GM18520 (cell line): Measurements from ENCODE around the gene CCDC102A.
"Not testable (repeated sequence)": the region's sequence is repeated elsewhere in the genome, so short reads cannot be mapped to it uniquely, and the experiment has no call there.

Source experiments
- ATAC-seq: cut with Tn5 transposase; IDR thresholded peaks from one replicate; pipeline ENCODE4 v1.9.1; 2021; ENCODE audit not compliant: unreplicated experiment

CCDC102A gene

DNA sequence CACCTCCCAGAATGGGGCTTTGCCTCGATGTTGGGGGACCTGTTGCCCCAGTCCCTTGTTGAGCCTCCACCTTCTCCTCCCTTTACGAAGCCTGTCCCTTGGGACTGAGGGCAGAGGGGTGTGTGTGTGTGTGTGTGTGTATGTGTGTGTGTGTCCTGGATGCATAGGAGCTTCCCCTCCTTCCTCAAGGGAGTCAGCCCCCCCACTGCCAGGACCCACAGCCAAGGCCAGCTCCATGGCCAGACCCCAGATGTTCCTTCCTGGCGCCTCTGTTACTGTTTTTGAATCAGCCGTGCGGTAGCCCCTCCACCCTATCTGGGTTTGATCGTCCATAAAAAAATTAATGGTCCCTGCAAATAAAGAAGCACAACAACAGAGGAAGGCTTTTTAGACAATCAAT is 32.4 kb downstream of the CCDC102A start:
- ATAC-seq: no peak

DNA sequence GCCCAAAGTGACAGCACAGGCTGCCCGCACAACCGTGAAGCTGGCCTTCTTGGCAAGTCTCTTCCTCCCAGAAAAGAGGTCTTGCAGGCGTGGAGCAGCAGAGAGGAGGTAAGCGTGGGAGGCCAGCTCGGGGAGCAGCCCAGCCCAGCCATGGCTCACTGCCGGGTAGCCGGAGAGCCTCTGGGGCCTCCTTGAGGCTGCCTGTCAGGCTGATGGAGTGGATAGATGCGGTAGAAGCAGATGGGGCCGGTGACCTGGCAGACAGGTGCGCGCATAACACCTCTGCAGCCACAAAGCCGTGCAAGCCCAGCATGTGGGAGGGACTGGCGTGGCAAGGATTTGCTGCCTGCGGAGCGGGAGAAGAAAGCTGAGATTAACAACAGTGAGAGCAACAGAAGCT is 33.0 kb downstream of the CCDC102A start:
- ATAC-seq: no peak

DNA sequence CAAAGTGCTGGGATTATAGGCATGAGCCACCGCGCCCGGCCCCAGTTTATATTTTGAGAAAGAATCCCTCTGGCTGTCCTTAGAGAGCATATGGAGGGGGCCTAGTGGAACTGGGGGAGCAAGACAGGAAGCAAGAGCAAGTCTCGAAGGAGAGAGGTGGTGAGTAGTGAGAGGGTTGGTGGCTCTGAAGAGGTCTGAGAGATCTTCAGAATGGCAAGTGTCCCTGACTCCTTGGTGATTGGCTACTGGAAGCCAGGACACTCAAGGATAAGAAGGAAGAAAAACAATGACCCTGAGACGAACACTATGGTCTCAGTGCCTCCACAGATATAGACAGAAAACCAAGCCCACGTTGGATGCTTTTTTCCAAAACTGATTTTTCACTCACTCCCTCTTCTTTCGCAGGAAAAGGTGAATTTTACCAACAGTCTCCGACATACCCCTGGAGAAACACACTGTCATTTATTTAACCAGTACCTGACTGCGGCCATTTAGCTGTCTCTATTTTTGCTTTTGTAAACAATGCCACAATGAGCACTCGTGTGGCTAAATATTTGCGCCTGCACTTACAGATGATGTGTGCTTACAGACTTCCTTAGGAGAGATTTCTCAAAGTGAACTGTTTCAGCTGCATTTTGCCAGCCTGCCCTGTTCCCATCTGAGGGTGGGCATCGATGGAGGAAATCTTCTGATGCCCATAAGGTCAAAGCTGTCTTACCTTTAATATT is 34.2 kb downstream of the CCDC102A start:
- no peak for ATAC-seq

DNA sequence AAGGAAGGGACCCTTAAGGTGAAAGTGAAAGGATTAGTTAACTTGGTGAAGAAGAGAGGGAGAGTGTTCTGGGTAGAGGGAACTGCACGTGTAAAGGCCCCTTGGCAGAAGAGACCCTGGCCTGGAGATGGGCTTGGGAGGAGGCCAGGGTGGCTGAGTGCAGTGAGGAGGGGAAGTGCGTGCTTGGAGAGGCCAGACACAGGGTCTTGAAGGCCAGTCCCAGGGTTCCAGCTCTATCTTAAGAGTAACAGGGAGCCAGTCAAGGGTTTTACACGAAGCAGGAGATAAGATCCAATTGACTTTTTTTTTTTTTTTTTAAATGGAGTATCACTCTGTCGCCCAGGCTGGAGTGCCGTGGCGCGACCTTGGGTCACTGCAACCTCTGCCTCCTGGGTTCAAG is 34.9 kb downstream of the CCDC102A start:
- no peak for ATAC-seq

GRCh38 chr16:57500578-57501111 is 35.7 kb downstream of the CCDC102A start:
- ATAC-seq: no peak

- ATAC-seq: not testable (repeated sequence)
Observed at GRCh38 chr16:57499941-57500340, 36.4 kb downstream of the CCDC102A start.

DNA sequence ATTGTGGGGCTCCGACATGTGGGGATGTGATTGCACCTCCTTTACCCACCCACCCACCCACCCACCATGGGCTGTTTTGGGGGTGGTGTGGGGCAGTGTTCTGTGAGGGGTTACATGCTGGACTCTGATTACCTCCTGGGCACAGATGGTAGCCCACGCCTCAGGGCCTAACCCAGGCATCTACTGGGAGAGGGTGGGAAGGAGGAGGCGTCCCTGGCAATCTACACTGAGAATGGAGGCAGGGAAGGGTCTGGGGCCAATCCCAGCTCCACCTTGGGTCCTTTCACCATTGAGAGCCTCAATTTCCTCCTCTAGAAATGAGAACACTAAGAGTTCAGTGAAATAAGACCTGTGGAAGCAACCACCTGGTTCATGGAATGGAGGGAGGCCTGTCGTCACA is 38.3 kb downstream of the CCDC102A start:
- no peak for ATAC-seq

GRCh38 chr16:57497121-57497520 is 39.2 kb downstream of the CCDC102A start:
- no peak for ATAC-seq

DNA sequence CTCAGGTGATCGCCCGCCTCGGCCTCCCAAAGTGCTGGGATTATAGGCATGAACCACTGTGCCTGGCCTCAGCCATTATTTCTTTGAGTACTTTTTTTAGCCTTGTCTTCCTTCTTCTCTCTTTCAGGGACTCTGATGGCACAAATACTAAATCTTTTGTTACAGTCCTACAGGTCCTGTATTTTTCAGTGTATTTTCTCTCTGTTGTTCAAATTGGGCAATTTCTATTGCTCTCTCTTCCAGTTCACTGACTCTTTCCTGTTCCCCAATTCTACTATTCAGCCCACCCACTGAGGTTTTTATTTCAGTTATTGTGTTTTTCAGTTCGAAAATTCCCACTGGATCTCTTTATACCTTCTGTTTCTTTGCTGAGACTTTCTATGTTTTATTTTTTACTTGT is 42.6 kb downstream of the CCDC102A start:
- ATAC-seq: no peak

- no peak for ATAC-seq
Observed at GRCh38 chr16:57489229-57489628, 47.1 kb downstream of the CCDC102A start.

DNA sequence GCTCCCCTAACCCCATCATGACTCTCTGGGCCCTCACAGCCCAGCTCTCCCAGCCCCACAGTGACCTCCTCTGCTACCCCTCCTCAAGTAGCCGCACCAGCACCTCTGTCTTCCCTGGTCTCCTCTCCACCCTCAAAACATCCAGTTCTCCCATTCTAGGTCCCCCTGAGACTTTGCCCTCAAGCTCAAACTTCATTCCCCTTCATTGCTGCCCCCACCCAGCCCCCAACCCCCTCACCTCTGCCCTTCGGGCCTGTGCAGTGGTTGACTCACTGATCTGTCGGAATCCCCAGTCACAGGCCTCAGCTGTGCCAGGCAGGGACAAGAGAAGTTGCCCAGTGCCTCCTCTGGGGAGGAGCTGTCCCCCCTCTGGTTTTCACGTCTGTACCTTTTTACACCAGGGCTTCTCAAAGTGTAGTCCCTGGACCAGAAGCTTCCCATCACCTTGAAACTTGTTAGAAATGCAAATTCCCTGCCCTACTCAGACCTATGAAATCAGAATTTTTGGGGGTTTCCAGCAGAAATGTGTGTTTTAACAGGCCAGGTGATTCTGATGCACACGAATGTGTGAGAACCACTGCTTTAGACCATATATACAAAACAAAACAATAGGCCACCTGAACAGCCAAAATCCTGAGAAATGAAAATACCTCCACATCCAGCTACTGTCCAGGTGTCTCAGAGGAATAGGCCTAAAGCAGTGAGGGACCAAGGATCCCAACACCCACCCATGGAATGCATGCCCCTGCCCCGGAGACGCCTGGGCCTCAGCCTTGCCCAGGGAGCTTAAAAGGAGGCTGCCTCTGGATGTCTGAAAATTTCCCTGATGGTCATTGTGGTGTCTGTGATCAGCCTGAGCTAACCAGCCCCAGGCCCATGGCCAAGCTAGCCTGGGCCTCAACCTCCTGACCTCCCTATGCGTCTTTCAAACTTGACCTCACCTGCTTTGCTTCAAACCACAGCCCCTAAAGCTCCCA is 49.2 kb downstream of the CCDC102A start:
- peak; percentile 38 for ATAC-seq

- ATAC-seq: peak; percentile 49
Observed at GRCh38 chr16:57485916-57486857, 50.2 kb downstream of the CCDC102A start, which contains the start of gene DOK4. Gene DOK4, minus strand, starts transcription at chr16:57486493. Its CDS starts 6,986 bp downstream, at chr16:57479507.

DNA sequence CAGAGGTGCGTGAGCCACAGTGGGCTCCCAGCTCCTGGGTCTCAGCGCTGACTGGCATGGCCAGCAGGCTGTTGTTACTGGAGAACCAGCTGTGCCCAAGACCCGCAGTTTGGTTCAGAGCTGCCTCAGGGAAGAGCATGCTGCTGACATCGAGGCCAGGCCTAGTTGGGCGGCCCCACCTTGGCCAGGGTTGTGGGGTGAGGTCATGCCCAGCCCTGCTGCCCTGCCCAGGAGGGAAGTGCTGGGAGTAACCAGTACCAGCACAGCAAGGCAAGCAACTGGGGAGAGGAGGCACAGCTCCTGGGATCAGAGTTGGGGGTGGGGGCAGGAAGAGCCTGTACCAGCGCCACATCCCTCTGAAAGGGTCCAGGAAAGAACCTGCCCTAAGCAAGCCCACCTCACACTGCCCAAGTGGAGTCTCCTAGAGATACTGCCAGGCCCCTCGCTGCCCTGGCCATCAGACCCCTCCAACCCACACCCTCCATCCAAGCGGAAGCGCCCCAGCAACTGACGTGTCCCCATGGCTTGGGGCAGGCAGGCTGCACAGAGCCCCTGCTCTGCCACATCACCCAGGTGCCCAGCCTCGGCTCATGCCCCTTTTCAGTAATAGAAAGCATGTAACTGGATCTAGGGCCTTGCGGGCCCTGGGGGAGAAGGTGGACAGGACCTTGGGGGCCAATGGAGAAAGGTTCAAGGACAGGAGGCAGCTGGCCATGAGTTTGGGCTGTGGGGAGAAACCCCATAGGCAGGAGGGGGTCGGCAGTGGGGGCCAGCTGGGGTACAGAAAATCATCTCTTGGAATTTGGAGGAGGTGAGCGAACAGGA is 51.1 kb downstream of the CCDC102A start:
- ATAC-seq: no peak

- ATAC-seq: no peak
Observed at GRCh38 chr16:57484515-57485005, 51.8 kb downstream of the CCDC102A start.

GRCh38 chr16:57483725-57484514 is 52.5 kb downstream of the CCDC102A start:
- ATAC-seq: no peak

DNA sequence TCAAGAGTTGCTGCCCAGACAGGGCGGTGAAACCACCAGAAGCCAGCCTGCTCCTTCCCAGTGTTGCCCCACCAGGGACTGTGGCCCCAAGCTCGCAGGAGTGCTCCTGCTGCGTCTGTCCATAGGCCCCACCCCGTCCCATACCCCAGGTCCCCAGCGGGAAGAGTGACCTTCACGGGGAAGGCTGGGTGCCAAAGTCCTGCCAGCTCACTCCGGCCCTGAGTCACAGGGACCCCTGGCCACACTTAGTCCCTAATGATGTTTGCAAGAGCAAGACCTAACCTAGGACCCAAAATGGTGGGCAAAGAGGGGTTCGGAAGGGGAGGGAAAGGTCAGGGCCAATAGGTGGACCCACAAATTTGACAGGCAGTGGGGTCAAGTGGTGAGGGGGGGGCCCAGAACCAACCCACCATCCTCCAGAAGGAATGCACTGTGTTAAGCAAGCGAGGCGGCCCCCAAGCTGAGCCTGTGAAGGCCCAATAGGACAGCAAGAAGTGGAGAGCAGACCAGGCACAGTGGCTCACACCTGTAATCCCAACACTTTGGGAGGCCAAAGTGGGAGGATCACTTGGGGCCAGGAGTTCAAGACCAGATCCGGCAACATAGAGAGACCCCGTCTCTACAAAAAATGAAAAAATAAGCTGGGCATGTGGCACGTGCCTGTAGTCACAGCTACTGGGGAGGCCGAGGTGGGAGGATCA is 53.4 kb downstream of the CCDC102A start:
- no peak for ATAC-seq

- no peak for ATAC-seq
Observed at GRCh38 chr16:57481421-57481820, 55.0 kb downstream of the CCDC102A start.

GRCh38 chr16:57480754-57481230 is 55.6 kb downstream of the CCDC102A start:
- no peak for ATAC-seq
